Measurements from ENCODE around the gene LZTS3.

GRCh38 chr20:3164763-3165410 lies 8.5 kb downstream of the LZTS3 start:
- no peak for TF ChIP-seq POLR2AphosphoS5 (IDR thresholded peaks at IDR 0.05; ENCODE audit: borderline replicate concordance, low read depth, low read length)
- no peak for TF ChIP-seq EZH2 (IDR thresholded peaks at IDR 0.05)

Data from SK-N-MC (cell line).